Activated CD4-positive, alpha-beta T cell treated with anti-CD3 and anti-CD28 coated beads, Interleukin-2, amount 50 U/mL, for 16 hours (primary cell): ENCODE measurements around the gene NPHS1.

Experiments used
- DNase-seq: peaks from one replicate; pipeline ENCODE4 v3.0.0-alpha.2; 2020

Gene NPHS1

DNA sequence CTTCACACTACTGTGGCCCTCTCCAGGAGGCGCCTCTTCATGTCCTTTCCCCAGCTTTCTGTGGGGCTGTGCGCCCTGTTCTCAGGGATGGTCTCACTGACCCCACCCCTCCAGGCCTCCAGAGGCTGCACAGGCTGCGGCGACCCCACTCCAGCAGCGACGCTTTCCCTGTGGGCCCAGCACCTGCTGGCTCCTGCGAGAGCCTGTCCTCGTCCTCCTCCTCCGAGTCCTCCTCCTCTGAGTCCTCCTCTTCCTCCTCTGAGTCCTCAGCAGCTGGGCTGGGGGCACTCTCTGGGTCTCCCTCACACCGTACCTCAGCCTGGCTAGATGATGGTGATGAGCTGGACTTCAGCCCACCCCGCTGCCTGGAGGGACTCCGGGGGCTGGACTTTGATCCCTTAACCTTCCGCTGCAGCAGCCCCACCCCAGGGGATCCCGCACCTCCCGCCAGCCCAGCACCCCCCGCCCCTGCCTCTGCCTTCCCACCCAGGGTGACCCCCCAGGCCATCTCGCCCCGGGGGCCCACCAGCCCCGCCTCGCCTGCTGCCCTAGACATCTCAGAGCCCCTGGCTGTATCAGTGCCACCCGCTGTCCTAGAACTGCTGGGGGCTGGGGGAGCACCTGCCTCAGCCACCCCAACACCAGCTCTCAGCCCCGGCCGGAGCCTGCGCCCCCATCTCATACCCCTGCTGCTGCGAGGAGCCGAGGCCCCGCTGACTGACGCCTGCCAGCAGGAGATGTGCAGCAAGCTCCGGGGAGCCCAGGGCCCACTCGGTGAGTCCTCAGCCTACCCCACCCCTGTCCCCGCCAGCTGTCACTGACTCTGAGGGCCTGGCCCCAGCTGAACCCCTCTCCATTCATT lies 65.8 kb downstream of the NPHS1 start:
- no peak for DNase-seq

DNA sequence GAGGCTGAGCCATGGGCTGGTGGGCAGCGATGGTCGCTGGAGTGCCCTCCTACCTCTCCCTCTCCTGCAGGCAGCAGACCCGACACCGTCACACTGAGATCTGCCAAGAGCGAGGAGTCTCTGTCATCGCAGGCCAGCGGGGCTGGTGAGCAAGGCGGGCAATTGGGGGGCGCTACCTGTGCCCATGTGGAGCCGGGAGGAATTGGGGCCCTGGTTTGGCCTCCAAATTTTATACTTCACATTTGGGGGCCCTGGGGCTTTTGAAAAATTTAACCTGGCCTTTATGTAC lies 67.0 kb downstream of the NPHS1 start:
- no peak for DNase-seq

DNA sequence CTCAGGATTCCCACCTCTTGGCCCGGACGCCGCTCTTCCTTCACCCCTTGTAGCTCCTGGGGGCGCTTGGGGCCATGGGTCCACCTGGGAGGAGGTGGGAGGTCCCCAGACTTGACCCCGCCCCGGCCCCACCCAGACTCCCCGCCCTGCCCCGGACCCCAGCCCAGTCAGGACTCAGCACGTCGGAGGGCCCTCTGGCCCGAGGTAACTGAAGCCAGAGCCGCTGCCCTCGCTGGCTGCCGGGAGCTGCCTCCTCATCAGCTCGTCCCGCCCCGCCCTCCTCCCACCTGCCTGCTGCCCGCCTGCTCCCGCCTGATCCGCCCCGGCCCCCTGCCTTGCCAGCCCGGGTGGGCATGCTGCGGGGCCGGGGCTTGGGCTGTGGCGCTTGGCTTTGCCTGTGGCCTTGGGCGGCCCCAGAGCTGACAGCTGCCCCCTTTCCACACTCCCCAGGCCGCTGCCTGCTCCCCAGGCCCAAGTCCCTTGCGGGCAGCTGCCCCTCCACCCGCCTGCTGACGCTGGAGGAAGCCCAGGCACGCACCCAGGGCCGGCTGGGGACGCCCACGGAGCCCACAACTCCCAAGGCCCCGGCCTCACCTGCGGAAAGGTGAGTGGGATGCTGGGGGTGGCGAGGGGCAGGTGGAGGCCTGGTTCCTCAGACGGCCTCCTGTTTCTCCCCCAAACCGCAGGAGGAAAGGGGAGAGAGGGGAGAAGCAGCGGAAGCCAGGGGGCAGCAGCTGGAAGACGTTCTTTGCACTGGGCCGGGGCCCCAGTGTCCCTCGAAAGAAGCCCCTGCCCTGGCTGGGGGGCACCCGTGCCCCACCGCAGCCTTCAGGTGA lies 67.6 kb downstream of the NPHS1 start:
- DNase-seq, result no peak

DNA sequence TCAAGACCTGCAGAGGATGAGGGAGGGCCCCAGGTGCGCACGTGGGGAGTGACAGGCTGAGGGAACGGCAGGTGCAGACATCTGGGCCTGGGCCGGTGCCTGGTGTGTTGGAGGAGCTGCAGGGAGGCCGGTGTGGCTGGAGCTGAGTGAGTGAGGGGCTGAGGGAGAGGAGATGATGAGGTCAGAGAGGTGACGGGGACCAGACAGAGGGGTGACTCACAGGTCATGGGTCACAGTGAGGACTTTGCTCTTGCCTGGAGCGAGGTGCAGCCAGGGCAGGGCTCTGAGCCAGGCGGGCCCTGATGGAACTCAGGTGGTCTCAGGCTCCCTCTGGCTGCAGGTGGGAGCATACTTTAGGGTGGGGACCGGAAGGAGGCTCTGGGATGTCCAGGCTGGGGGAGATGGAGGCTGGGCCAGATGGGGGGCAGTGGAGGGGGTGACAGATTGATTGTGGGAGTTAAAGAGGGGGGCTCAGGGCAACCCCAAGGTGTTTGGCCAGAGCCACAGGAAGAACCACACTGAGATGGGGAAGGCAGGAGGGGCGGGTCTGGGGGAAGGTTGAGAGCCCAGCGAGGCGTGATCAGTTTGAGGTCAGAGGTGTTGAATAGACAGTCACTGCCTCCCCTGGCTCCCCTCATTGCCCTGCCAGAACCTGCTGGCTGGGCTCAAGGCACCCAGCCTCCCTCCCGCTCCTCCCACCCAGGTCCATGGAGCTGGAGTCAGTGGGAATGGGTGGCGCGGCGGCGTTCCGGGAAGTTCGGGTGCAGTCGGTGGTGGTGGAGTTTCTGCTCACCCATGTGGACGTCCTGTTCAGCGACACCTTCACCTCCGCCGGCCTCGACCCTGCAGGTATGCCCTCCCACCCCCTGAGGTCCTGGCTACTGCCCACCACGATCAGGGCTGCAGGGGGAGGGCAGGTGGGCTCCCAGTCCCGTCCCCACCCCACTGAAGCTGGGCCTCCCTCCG lies 68.6 kb downstream of the NPHS1 start:
- DNase-seq, result no peak

DNA sequence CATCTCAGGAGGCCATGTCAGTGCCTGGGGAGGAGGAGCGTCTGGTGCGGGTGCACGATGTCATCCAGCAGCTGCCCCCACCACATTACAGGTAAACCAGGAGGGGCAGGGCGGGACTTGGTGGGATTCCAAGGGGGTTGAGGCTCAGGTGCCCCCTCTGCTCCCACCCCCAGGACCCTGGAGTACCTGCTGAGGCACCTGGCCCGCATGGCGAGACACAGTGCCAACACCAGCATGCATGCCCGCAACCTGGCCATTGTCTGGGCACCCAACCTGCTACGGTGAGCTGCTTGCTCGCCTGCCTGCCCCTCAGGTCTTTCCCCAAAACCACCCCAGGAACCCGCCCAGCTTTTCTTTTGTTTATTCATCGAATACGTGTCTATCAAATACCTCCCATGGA lies 69.7 kb downstream of the NPHS1 start:
- no peak for DNase-seq

DNA sequence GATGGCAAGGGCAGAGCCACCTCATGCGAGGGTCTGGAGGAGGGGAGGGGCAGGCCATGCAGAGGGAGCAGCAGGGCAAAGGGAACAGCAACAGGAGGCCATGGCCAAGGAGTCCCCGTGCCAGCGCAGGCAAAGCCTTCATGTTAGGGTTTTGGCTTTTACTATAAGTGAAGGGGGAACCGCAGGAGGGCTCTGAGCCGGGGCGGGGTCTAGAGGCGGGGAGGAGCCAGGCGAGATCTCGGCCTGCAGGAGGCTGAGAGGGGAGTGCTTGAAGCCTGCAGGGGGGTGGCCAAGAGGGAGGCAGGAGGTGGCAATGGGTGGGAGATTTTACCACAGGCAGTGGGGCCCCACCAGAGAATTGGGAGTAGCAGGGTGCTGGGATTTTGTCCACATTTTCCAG lies 70.7 kb downstream of the NPHS1 start:
- DNase-seq, result no peak

DNA sequence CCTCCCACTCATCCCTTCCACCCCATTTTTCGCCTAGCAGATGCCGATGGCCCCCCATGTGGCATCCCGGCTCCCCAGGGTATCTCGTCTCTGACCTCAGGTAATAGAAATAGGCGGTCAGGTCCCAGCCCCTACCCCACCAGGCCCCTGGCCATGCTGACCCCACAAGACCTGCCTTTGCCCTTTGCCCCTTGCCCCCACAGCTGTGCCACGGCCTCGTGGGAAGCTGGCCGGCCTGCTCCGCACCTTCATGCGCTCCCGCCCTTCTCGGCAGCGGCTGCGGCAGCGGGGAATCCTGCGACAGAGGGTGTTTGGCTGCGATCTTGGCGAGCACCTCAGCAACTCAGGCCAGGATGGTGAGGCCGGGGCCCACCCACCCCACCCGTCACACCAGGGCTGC lies 71.6 kb downstream of the NPHS1 start:
- no peak for DNase-seq

DNA sequence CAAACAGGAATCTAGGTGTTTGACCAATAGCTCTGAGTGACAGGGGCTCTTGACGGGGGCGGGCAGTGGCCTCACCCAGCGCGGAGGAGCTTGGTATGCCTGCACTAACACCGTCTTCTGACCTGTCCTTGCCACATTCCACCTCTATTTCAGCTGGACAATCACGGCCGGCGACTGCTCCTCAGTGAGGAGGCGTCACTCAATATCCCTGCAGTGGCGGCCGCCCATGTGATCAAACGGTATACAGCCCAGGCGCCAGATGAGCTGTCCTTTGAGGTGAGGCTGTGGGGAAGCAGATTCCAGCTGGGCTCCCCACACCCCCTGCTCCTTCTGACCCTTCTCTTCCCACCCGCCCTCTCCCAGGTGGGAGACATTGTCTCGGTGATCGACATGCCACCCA lies 72.2 kb downstream of the NPHS1 start:
- no peak for DNase-seq

DNA sequence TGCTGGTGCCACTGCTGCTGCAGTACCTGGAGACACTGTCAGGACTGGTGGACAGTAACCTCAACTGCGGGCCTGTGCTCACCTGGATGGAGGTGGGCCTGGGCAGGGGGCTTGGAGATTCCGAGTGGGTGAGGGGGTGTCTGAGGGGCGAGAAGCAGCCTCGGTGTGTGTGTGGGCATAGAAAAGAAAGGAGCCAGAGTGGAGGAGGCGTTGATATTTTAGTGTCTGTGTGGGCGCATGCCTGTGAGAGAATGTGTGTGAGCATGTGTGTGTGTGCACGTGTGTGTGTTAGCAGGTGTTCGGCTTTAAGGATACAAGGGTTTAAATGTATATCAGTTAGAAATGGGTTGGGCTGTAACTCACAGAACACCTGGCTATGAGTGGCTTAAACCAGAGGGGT lies 73.3 kb downstream of the NPHS1 start:
- DNase-seq, result no peak

DNA sequence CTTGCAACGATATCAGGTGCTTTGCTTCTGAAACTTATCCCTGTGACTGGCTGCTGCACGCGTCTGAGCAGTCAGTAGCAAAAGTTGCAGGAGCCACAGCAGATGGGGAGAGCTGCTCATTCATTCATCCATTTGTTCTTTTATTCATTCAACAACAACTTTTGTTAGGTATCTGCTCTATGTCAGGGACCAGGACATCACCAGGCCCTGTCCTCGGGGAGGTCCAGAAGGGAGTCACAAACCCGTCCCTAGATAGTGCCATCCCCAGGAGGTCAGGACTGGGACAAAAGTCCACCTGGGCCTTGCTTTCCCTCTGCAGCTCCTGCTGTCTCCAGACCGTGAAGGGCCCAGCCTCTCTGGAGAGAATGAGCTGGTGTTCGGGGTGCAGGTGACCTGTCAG lies 74.3 kb downstream of the NPHS1 start:
- no peak for DNase-seq

DNA sequence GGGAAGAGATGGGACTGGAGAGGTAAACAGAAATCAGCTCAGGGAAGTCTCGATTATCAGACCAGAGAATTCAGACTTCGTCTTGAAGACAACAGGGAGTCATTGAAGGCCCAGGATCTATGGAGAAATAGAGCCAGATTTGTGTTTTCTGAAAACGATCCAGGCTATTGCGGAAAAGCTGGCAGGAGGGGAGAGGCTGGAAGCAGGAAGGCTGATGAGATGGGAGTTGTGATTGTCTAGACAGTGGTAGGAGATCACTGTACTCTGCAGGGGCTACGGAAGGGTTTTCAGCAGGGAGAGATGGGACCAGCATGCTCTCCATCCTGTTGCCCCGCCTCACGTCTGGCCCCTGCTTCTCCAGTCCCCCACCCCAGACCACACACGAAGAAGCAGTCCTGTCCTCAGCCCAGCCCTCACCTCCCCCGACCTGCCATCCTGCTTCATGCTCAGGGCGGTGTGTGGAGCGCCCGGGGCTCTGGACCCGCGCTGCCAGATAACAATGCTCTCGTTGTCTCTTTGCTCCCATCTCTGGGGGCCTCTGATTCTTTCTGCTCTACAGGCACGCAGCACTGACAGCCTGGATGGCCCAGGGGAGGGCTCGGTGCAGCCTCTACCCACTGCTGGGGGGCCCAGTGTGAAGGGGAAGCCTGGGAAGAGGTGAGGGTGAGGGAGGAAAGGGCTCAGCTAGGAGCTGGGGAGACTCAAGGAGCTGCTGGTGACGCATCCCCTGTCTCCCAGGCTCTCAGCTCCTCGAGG lies 75.0 kb downstream of the NPHS1 start:
- DNase-seq, result no peak

DNA sequence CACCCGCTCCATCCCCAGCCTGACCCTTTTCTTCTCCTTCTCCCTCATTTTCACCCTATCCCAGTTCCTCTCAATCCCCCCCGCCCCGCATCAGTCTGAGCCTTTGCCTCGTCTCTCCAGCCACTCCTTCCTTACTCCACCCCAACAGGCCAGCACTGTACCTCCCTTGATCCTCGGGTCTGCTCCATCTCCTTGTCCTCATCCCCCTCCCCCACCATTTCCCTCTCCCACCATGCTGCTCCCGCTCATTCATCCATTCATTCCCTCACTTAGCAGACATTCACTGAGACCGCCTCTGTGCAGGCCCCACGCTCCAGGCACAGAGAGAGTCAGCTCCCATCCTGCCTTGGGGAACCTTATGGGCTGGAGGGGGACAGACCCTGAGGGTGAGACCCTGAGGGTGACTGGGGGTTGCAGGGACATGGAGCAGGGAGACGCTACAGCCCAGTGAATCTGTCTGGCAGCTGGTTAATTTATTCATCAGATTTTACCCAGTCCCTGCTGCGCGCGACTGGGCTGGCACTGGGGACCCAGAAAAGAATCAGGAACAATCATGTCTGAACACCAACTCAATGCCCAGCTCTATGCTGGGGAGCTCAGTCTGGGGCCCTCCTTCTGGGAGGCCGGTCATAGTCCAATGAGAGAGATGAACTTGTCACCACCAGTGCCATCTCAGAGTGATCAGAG lies 76.1 kb downstream of the NPHS1 start:
- DNase-seq, result no peak
